T-helper 2 cell treated with Interferon-gamma antibody and Interleukin-4, amounts not matched to agents 100 ng/mL and 5 ng/mL, for 36 hours (primary cell): ENCODE measurements around the gene PYGO1. TPM values are rescaled to one million over a fixed set of nuclear protein-coding genes. Genes with fewer than 3 reads are reported as not detected.
"Not testable (repeated sequence)": the region's sequence is repeated elsewhere in the genome, so short reads cannot be mapped to it uniquely, and the experiment has no call there.

Source experiments
- intact Hi-C: fragments of 100-400 bp; cut with micrococcal nuclease; formaldehyde crosslinking; loops from one replicate; pipeline ENCODE4 v1.15.1; 2023
- total RNA-seq: library from RNA; stranded (reverse); gene quantifications from 2 replicates; pipeline ENCODE4 v1.2.3, GENCODE V29; 2022

PYGO1 gene
- total RNA-seq, result not detected in 2 replicates

DNA sequence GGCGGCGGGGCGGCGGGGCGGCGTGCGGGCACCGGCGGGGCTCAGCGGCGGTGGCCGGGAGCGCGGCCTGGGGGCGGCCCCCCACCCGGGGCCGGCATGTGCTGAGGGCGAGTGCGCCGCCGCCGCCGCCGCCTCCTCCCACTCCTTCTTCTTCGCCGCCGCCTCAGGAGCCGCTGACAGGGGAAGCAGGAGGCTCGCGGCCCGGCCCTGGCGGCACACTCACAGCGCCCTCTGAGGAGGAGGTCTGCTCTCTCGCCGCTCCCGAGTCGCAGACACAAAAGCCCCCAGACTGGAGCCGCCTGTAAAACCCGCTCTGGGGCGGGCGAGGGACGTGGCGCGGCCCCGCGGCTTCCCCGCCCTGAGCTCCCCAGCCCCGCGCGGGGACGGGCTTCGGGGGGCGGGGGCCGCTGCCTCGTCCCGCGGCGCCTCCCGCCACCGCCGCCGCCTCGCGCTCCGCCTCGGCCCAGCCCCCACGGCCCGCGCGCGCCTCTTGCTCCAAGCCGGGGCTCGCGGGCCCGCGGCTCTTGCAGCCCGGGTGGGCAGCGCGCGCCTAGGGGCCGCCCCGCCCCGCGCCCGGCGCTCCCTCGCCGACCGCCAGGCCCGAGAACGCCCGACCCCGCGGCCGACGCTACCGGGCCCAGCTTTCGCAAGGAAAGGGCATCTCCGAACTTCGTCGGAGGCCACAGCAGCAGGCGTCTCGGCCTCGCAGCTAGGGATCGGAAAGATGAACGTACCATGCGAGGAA lies at the start of gene PYGO1:
TSS of gene PYGO1 (minus strand) at position 276 of the 745 bp plus-strand sequence. CDS start 462 bp downstream, outside the sequence.
- intact Hi-C loops, result no loop called here

- intact Hi-C loops, result no loop called here
These were observed 48.9 kb upstream of the PYGO1 start for GRCh38 chr15:55637086-55637485.

DNA sequence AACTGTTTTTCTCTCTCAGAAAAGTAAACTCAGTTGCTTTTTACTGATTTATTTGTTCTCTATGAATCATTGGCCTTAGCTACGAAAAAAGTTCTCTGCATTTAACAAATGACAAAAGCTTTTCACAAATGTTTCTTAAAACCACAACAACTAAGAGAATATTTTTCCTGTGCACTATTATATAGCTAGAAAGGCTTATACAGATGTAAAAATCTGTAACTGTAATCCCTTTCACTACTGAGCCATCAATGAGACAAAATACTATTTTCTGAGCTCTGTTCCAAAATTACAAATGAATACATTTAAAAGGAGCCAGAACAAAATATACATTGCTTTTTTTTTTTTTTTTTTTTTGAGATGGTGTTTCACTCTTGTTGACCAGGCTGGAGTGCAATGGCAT lies 45.6 kb upstream of the PYGO1 start:
- intact Hi-C loops, result no loop called here

DNA sequence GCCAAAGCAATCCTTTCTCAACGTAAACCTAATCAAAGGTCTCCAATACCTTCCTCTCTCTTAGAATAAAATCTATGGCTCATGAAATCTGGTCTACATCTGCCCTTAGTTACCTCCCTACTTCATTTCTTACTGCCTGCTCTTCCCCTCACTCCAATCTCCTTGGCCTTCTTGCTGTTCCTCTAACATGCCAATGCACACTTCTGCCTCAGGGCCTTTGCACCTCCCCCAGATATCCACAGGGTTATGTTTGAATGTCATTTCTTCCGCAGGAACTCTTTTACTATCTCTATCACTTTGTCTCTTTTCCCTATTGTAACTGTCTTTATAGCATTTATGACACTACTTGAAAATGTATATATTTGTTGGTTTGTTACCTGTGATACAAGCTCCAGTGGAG lies 44.3 kb upstream of the PYGO1 start:
- intact Hi-C loops, result no loop called here

DNA sequence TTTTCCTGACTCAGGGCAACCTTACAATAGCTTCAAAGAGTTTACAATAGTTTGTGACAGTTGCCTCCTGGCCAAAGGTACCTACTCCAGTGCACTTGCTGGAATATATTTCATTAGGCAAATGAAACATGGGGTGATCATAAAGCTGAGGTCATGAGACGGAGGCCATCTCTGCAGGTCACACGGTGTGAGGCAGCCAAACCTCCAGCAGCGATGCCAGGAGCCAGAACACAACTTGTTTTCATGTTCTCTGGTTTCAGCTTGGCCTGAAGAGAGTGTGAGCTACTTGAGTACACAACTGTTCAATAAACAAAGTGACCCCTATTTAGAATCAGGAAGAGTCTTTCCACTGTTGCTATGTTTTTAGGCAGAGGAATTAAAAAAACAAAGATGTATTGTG lies 42.7 kb upstream of the PYGO1 start:
- intact Hi-C loops, result no loop called here

DNA sequence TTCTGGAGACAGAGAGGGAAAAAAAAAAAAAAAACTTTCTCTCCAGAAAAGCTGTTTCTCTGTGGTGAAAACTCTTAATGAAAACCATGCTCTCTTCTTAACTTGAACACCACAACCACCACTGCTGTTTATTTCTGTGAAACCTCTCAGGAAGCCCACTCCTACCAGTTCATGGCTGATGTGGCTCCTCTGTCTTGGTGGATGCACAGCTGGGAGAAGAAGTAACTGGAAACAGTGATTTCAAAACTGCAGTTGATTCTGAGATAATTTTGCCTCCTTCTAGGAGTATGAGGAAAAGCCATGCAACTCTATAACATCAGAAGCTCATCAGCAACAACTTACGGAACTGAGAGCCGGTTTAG lies 40.2 kb upstream of the PYGO1 start:
- intact Hi-C loops, result no loop called here

GRCh38 chr15:55627730-55628368 lies 39.7 kb upstream of the PYGO1 start:
- intact Hi-C loops, result no loop called here

DNA sequence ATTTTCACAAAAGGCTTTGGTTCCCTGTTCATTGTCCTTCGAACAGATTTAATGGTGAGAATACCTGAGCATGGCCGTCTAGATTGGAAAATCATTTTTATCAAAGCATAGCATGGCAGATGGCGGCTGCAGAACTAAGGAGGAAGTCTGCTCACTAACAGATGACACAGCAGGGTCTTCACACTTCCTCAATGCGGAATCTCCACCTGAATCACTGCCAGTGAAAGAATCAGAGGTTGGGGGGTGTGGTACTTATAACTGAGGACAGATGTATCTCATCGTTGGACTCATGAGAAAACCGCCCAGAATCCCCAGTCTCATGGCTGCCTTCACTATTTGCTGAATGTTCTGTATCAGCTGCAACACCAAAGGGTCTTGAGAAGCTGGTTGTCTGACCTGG lies 31.6 kb upstream of the PYGO1 start:
- intact Hi-C loops, result no loop called here

DNA sequence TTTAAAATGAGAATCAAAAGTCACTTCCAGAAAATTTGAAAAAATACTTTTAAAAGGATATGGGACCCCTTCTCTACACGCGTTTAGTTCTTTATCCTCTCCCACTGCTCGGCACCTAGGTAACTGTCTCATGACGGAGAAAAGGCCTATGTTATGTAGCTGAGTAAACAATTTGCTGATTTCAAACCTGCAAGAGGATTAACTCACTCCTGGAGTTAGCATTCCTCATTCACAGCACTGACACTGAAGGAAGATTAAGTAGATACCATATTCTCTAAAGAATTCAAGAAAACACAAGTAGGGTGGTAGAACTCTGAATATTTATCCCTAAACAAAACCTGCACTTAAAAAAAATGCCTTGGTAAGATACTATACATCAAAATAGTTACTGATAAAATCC lies 30.2 kb upstream of the PYGO1 start:
- intact Hi-C loops, result no loop called here

GRCh38 chr15:55615445-55615844 lies 27.3 kb upstream of the PYGO1 start:
- intact Hi-C loops, result no loop called here

GRCh38 chr15:55613727-55614126 lies 25.6 kb upstream of the PYGO1 start:
- intact Hi-C loops, result no loop called here

- intact Hi-C loops, result no loop called here
These were observed 18.1 kb upstream of the PYGO1 start for GRCh38 chr15:55606214-55606613.

DNA sequence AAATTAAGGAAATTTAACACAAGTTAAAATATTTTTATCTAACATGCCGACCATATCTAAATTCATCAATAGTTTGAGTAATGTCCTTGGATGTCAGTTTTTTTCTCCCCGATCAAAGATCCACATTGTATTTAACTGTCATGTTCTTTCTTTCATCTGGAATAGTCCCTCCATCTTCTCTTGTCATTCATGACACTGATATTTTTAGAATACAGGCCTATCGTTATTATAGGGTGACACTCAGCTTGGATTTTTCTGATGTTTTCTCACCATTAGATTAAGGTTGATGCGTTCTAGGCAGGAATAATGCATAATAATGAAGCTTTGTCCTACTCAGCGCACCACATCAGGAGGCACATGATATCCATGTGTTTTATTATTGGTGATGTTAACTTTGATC lies 13.2 kb upstream of the PYGO1 start:
- intact Hi-C loops, result no loop called here

- intact Hi-C loops, result no loop called here
These were observed 11.3 kb upstream of the PYGO1 start for GRCh38 chr15:55599439-55599838.

DNA sequence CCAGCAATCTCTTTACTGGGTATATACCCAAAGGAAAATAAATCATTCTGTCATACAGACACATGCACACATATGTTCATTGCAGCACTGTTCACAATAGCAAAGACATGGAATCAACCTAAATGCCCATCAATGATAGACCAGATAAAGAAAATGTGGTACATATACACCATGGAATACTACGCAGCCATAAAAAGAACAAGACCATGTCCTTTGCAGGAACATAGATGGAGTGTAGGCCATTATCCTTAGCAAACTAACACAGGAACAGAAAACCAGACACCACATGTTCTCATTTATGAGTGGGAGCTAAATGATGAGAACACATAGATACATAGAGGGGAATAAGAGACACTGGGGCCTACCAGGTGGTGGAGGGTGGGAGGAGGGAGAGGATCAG lies 4.9 kb upstream of the PYGO1 start:
- intact Hi-C loops, result not testable (repeated sequence)

DNA sequence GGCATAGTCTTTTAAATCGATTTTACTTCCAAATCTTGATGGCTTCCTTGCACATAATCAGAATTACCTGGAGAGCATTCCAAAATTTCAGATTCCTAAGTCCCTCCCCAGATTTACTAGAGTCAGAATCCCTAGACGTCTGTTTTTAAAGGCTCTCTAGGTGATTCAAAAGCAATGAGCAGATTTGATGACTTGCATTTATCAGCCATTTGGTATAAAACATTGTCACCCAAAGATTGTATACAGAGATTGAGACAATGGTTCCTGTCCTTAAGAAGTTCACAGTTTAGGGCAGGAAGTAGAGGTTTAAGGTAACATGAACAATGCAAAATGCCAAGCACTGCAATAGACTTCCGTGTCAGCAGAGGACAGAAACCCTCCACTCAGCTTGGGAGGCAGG lies 2.6 kb upstream of the PYGO1 start:
- intact Hi-C loops, result no loop called here

GRCh38 chr15:55589287-55589686 lies 1.1 kb upstream of the PYGO1 start:
- intact Hi-C loops, result no loop called here

DNA sequence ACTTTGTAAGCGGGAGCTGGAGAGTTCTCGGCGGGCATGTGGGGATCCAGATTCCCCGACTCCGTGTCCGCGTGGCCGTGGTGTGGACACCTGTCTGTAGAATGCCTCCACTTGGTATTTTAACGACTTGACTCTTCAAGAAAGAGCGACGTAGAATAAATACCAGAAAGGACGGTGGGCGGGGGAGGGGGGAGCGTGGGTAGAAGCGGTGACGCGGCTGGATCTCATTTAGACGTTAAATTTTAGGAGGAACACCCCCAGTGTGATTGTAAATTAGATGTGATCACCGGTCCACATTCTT lies 620 bp upstream of the PYGO1 start:
- intact Hi-C loops, result no loop called here

GRCh38 chr15:55587321-55588069 lies 650 bp downstream of the PYGO1 start:
- intact Hi-C loops, result no loop called here

GRCh38 chr15:55586808-55587207 lies 1.3 kb downstream of the PYGO1 start:
- intact Hi-C loops, result no loop called here

DNA sequence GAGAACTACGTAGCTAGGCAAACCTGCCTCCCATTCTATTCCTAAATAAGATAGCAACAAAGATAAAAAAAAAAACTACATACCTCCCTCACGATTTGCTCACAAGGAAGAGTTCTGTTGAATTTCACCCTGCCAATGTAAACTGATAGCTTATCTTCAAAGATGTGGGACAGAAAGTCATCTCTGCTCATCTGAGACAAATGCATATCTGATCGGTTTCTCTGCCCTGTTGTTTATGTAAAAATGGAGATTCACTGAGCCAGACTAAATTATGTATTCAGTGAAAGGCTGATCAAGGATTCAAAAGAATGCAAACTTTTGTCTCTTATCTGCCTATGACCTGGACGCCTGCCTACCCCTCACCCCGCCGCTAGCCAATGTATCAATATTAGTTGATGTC lies 11.2 kb downstream of the PYGO1 start:
- intact Hi-C loops, result no loop called here

DNA sequence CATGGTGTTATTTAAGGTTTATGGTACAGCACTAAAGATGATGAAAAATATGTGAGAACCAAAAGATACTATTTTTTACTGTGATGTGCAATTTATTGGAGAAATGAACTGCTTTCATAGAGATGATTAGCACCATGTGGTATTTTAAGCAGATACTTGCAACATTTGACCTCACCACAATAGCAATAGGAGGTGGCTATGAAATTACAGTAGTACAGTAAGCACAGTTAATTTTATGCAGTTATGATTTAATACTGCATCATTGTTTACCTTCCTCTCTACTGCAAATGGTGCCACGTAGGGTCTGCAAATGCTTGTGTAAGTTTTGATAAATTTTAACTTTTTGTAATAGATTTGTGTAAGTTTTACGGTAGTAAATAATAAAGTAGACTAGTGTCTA lies 14.0 kb downstream of the PYGO1 start:
- intact Hi-C loops, result no loop called here

DNA sequence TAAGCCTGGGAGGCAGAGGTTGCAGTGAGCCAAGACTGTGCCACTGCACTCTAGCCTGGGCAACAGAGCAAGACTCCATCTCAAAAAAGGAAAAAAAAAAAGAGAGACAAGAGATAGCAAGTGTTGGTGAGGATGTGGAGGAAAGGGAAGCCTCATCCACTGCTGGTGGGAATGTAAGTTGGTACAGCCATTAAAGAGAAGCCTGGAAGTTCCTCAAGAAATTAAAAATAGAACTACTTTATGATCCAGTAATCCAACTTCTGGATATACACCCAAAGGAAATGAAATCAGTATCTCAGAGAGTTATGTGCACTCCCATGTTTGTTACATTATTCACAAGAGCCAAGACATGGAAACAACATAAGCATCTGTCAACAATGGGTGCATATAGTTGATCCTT lies 14.9 kb downstream of the PYGO1 start:
- intact Hi-C loops, result no loop called here
